ENCODE data around the gene PLEKHB2. TPM values are rescaled to one million over a fixed set of nuclear protein-coding genes. Genes with fewer than 3 reads are reported as not detected.

The PLEKHB2 gene
- polyA plus RNA-seq, 1 of the 3 experiments (the other 2 are of a cell fraction): 105 TPM

- peaks cover 30% of the 10 kb centered on the region for H3K79me2 ChIP-seq (ENCODE audit: insufficient read depth)
- H3K9me3 ChIP-seq: no peaks in the 10 kb centered on the region
- no peak overlapping the region for H3K27ac ChIP-seq (ENCODE audit: low read depth in 2 of 2, low read length in 1 of 2)
- TF ChIP-seq TAF1 (IDR thresholded peaks at IDR 0.05; ENCODE audit: borderline replicate concordance, low read depth, low read length) (no peak), RXRA (IDR thresholded peaks at IDR 0.05; ENCODE audit: borderline replicate concordance, low read depth) (no peak), FOXJ3 (CRISPR knock-in tag; IDR thresholded peaks at IDR 0.05) (no peak), MXI1 (IDR thresholded peaks at IDR 0.05; ENCODE audit: low read depth, low read length) (no peak), POLR2AphosphoS5 (IDR thresholded peaks at IDR 0.05; ENCODE audit: low read depth, low read length) (no peak), EP300 (IDR thresholded peaks at IDR 0.05; ENCODE audit: borderline replicate concordance in 1 of 2, low read depth in 1 of 2, low read length in 1 of 2) (no peak), SIN3A (IDR thresholded peaks at IDR 0.05; ENCODE audit: borderline replicate concordance, low read depth, low read length) (no peak), MEF2A (IDR thresholded peaks at IDR 0.05; ENCODE audit: borderline replicate concordance, low read depth) (no peak), ELF1 (IDR thresholded peaks at IDR 0.05) (no peak), RAD21 (IDR thresholded peaks at IDR 0.05; ENCODE audit: low read length) (no peak), NRF1 (IDR thresholded peaks at IDR 0.05; ENCODE audit: low read depth, low read length) (no peak), SMC3 (IDR thresholded peaks at IDR 0.05; ENCODE audit: low read depth, low read length) (no peak), USF2 (IDR thresholded peaks at IDR 0.05; ENCODE audit: borderline replicate concordance, low read depth, low read length) (no peak), EZH2phosphoT487 (IDR thresholded peaks at IDR 0.05; ENCODE audit: borderline replicate concordance, low read depth) (no peak), TCF12 (IDR thresholded peaks at IDR 0.05) (no peak), RCOR1 (IDR thresholded peaks at IDR 0.05; ENCODE audit: low read length) (no peak), FOXM1 (IDR thresholded peaks at IDR 0.05; ENCODE audit: low read depth) (no peak), NFIC (IDR thresholded peaks at IDR 0.05; ENCODE audit: borderline replicate concordance) (no peak), REST (IDR thresholded peaks at IDR 0.05; ENCODE audit: low read depth, low read length) (no peak), CTCF (IDR thresholded peaks at IDR 0.05) (no peak)
- H3K36me3 ChIP-seq (replicated peaks in 1 of 2; ENCODE audit: control insufficient read depth in 1 of 2, insufficient read depth in 2 of 2, low read length in 1 of 2): peaks cover 46 to 54% of the 10 kb centered on the region in 2 experiments
- no peaks in the 10 kb centered on the region for H3K9me2 ChIP-seq
- CTCF ChIA-PET: interaction anchor here (0.7 to 2.0 kb wide), 4 partner anchors 13 to 763 kb away, joined by 3 to 12 read pairs (median 4); no protein-coding TSS in a partner anchor
- POLR2A ChIA-PET: no interaction called here
- no peaks in the 10 kb centered on the region for H3K27me3 ChIP-seq (ENCODE audit: insufficient read depth)
- H3K9ac ChIP-seq: no peak overlapping the region
- no peak for DNase-seq
- H4K20me1 ChIP-seq (ENCODE audit: insufficient read depth): peaks cover 8% of the 10 kb centered on the region; the same call in 1 of the 2 replicates
- H2AFZ ChIP-seq (ENCODE audit: low read depth): no peak overlapping the region
- no peaks in the 10 kb centered on the region for H3K4me1 ChIP-seq (ENCODE audit: control insufficient read depth in 1 of 2, insufficient read depth in 2 of 2, low read depth in 1 of 2, low read length in 1 of 2)
- H3K4me3 ChIP-seq (ENCODE audit: low read depth in 2 of 2, low read length in 1 of 2): no peak overlapping the region
- WGBS (ENCODE audit: low lambda C conversion rate): 96% methylated on average over 2 of the region's 2 CpGs
- no peaks in the 10 kb centered on the region for H3F3A ChIP-seq (replicated peaks; ENCODE audit: insufficient read depth)
- no peak overlapping the region for H3K4me2 ChIP-seq
These were observed 35.4 kb downstream of the PLEKHB2 start for GRCh38 chr2:131140581-131140980.
